HG03457 (cell line): ENCODE measurements around the gene AKR1C2.
"Not testable (repeated sequence)": the region's sequence is repeated elsewhere in the genome, so short reads cannot be mapped to it uniquely, and the experiment has no call there.

Source experiments
- ATAC-seq: cut with Tn5 transposase; IDR thresholded peaks from one replicate; pipeline ENCODE4 v1.9.1; 2021; ENCODE audit warnings: moderate number of reproducible peaks; ENCODE audit not compliant: unreplicated experiment

The AKR1C2 gene

GRCh38 chr10:4991463-4991862 is 12.2 kb downstream of the AKR1C2 start:
- ATAC-seq = not testable (repeated sequence)

- ATAC-seq = no peak
Observed at GRCh38 chr10:4990217-4990616, 13.4 kb downstream of the AKR1C2 start.

GRCh38 chr10:4988000-4988641 is 15.5 kb downstream of the AKR1C2 start:
- not testable (repeated sequence) for ATAC-seq

GRCh38 chr10:4984971-4985594 is 18.6 kb downstream of the AKR1C2 start:
- no peak for ATAC-seq

GRCh38 chr10:4984223-4984622 is 19.4 kb downstream of the AKR1C2 start:
- no peak for ATAC-seq

- ATAC-seq = no peak
Observed at GRCh38 chr10:4983615-4984216, 19.9 kb downstream of the AKR1C2 start.

GRCh38 chr10:4982764-4983226 is 20.9 kb downstream of the AKR1C2 start:
- no peak for ATAC-seq

GRCh38 chr10:4981722-4982471 is 21.8 kb downstream of the AKR1C2 start:
- no peak for ATAC-seq

GRCh38 chr10:4980793-4981192 is 22.9 kb downstream of the AKR1C2 start:
- ATAC-seq = no peak

GRCh38 chr10:4978870-4979269 is 24.8 kb downstream of the AKR1C2 start:
- ATAC-seq = no peak

GRCh38 chr10:4977025-4977424 is 26.6 kb downstream of the AKR1C2 start:
- ATAC-seq = no peak

GRCh38 chr10:4974400-4974799 is 29.3 kb downstream of the AKR1C2 start:
- ATAC-seq = not testable (repeated sequence)

GRCh38 chr10:4973294-4973693 is 30.4 kb downstream of the AKR1C2 start:
- ATAC-seq = not testable (repeated sequence)

- ATAC-seq = not testable (repeated sequence)
Observed at GRCh38 chr10:4972369-4973142, 31.1 kb downstream of the AKR1C2 start.

- ATAC-seq = not testable (repeated sequence)
Observed at GRCh38 chr10:4970362-4970761, 33.3 kb downstream of the AKR1C2 start.

GRCh38 chr10:4969289-4969688 is 34.4 kb downstream of the AKR1C2 start:
- not testable (repeated sequence) for ATAC-seq

GRCh38 chr10:4967189-4967588 is 36.5 kb downstream of the AKR1C2 start:
- ATAC-seq = not testable (repeated sequence)

- not testable (repeated sequence) for ATAC-seq
Observed at GRCh38 chr10:4965763-4966162, 37.9 kb downstream of the AKR1C2 start.

- not testable (repeated sequence) for ATAC-seq
Observed at GRCh38 chr10:4963815-4964154, 39.9 kb downstream of the AKR1C2 start.

GRCh38 chr10:4962876-4963814 is 40.5 kb downstream of the AKR1C2 start, which contains the start of gene AKR1C1:
AKR1C1 (plus strand) TSS chr10:4963415; CDS start chr10:4963445, 30 bp downstream.
- ATAC-seq = not testable (repeated sequence)
